ENCODE measurements around the gene TOPBP1. TPM values are rescaled to one million over a fixed set of nuclear protein-coding genes. Genes with fewer than 3 reads are reported as not detected.
"Not testable (repeated sequence)": the region's sequence is repeated elsewhere in the genome, so short reads cannot be mapped to it uniquely, and the experiment has no call there.

The TOPBP1 gene
- total RNA-seq, 1 donor from 2014 or later, result 27.8 TPM

DNA sequence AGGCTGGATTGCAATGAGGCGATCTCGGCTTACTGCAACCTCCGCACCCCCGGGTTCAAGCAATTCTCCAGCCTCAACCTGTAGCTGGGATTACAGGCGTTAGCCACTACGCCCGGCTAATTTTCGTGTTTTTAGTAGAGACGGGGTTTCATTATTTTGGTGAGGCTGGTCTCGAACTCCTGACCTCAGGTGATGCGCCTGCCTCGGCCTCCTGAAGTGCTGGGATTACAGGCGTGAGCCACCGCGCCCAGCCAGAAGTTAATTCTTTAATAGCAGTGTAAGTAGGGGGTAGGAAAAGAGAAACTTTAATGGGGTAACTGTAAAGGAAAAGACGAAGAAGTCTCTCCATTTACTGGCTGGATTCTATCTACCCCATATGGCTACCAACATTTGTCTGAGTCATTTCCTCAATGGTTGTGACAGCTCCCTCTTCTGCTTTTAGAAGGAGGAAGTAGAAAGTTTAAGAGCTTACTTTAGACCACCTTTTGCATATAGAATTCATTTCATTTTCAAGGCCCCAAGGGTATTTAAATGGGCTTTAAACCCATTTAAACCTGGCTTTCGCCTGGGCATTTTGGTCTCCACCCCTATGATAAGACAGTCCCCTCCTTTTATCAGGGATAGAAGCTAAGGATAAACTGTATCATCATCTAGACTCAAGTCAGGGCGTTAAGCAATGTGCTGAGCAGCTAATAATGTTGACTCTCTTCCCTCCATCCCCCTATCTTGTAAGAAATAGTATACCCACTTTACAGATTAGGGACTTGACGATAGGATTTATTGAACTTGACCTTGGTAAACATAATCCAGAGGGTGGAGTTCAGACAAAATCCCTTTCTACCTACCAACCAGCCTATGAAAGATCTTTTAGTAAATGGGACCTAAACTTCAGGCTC lies 89.3 kb downstream of the TOPBP1 start:
- DNase-seq (ENCODE audit: low read depth), result no peak

DNA sequence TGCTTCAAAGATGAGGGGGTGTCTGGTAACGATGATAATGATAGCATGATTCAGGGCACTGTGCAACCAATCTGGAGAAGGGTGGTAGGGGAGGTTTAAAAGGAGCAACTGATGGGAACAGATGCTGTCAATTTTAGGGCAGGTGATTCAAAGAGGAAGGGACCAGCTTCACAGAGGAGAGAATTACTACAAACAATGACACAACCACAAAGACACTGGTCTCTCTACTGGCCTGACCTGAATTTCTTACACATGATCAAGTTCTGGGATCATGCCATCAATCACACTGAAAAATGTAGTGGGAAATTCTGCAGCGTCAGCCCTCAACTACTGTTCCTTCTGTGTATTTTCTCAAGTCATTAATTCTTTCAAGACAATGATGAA lies 90.8 kb downstream of the TOPBP1 start:
- DNase-seq (ENCODE audit: low read depth), result peak; percentile 88

DNA sequence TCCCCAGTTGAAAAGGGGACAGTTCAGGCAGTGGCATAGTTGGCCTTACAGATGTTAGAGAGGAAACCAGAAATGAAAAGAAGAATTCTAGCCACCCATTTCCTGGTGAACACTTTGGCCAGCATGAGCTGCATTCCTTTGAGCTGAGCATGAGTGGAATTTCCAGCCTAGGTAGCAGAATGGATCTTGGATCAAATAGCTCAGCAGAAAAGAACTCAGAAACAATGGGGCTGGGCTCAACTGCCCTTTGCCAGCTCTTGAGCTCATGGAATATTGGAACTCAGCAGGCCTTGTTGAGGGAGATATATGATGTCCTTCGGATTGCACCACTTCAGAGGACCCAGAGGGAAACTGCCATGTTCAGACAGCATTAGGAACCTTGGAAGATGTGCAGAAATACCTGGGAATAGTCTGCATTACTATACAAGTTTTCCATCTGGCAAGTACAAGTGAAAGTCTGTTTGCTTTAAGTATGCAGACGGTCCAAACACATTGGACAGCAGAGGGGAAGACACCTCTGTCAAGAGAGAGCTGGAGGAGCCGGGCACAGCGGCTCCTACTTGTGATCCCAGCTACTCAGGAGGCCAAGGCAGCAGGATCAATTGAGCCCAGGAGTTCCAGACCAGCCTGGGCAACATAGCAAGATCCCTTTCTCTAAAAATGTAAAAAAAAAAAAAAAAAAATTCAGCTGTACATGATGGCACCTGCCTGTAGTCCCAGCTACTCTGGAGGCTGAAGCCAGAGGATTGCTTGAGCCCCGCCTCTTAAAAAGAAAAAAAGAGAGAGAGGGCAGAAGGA lies 91.4 kb downstream of the TOPBP1 start:
- DNase-seq (ENCODE audit: low read depth), result peak; percentile 74

DNA sequence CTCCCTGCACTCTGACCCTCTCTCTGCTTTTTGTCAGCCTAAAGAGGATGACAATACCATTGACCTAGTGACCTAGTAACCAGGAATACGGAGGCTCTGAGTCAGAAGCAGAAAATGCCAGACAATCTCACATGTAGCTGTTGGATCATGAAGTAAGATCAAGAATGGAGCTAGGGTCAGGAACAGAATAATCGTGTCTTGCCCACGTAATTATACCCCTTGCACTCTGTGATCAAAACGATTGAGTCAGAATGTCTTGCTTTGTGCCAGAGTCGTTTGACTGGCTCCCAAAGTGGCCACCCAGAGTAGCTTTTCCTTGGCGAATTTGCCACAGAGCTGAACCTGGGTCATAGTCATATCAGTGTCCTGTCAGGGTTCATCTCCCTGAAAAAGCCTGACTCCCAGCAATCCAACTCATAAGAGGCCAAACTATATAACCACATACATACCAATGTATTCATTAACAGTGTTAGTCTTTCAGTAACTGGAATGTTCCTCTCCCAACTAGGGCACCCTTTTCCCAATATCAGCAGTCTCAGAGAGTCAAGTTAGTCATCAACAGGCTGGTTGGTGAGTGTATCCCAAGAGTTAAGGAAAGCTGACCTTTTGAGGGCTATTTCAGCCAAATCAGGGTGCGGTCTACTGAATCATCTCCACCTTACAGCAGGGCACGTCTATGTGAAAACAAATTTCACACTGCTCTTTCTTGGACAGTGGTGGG lies 93.3 kb downstream of the TOPBP1 start:
- peak; percentile 66 for DNase-seq (ENCODE audit: low read depth)

DNA sequence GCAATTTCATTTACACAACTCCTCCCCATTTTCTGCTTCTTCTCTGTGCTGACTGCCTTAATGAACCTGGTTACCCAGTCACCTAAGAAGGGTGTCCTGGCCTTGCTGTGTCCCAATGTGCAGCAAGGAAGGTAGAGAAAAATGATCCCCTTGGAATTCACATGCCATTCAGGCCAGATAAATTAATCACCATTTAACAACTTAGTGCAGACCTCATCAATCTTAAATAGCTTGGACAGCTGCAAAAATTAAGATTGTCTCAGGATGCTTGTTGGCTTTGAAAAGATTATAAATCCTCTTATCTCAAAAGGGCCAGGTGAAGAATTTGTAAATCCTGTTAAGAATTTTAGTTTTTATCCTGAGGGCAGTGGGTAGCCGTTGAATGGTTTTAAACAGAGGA lies 97.9 kb downstream of the TOPBP1 start:
- DNase-seq (ENCODE audit: low read depth), result peak; percentile 28

DNA sequence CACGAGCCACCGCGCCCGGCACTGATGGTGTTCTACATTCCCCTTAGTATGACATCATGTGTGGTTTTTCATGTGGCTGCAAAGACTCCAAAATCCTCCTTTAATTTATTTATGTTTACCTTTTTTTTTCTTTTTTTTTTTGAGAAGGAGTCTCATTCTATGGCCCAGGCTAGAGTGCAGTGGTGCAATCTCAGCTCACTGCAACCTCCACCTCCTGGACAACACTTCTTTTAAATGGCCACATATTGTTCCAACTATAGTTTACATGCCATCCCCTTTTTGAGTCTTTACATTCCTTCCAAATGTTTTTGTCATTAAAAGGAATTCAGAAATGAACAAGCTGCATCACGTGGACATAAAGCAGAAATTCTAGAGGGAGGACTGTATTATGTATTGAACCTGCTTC lies 98.6 kb downstream of the TOPBP1 start:
- DNase-seq (ENCODE audit: low read depth), result no peak

DNA sequence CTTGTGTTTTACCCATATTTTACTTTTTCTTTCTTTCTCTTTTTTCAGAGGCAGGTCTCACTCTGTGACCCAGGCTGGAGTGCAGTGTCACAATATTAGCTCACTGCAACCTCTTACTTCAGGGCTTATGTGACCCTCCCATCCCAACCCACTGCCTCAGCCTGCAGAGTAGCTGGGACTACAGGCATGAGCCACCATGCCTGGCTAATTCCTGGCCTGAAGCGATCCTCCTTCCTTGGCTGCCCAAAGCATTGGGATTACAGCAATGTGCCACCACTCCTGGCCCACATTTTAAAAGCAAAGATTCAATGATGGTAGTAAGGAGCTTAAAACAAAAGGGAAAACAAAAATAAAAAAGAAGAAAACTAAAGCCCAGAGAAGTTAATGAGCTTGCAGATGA lies 99.4 kb downstream of the TOPBP1 start:
- DNase-seq (ENCODE audit: low read depth), result no peak

DNA sequence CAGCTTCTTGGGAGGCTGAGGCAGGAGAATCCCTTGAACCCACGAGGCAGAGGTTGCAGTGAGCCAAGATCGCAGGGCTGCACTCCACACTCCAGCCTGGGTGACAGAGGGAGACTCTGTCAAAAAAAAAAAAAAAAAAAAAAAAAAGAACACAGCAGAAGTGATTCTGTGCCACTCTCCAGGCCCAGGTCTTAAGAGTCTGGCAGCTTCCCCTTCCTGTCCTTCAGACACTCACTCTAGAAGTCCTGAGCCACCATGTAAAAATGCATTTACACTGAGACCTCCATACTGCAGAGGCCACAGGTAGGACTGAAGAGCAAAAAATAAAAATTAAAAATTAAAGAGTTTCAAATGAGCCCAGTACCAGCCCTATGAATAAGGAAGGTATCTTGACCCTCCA lies 100.1 kb downstream of the TOPBP1 start:
- no peak for DNase-seq (ENCODE audit: low read depth)

DNA sequence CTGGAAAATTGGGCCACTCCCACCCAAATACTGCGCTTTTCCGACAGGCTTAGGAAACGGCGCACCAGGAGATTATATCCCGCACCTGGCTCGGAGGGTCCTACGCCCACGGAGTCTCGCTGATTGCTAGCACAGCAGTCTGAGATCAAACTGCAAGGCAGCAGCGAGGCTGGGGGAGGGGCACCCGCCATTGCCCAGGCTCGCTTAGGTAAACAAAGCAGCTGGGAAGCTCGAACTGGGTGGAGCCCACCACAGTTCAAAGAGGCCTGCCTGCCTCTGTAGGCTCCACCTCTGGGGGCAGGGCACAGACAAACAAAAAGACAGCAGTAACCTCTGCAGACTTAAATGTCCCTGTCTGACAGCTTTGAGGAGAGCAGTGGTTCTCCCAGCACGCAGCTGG lies 110.2 kb downstream of the TOPBP1 start:
- DNase-seq (ENCODE audit: low read depth), result not testable (repeated sequence)

Other genes with a start within 250 kb of the TOPBP1 start
- gene CDV3, start 88.3 kb downstream of the TOPBP1 start, total RNA-seq, result 396 and 434 TPM in 2 replicates
- under 0.01 and 0.08 TPM in 2 replicates for gene TF, start 84.5 kb upstream of the TOPBP1 start, total RNA-seq
- gene SRPRB, start 143.9 kb upstream of the TOPBP1 start, total RNA-seq, result 53.8 and 59.9 TPM in 2 replicates
- gene RAB6B, start 233.9 kb upstream of the TOPBP1 start, total RNA-seq, result 0.37 and 1.1 TPM in 2 replicates

Measured in myocyte (in vitro differentiated cells).